PFSK-1 (cell line): ENCODE results near the gene TLR10.

ENCODE experiments used
- POLR2AphosphoS5 ChIP-seq: IDR thresholded peaks from 2 replicates; pipeline ENCODE4 v1.6.1; 2012; ENCODE audit warnings: low read depth, mild to moderate bottlenecking, control low read depth, low read length, moderate library complexity
- TAF1 ChIP-seq: IDR thresholded peaks from 2 replicates; pipeline ENCODE4 v1.6.1; 2012; ENCODE audit warnings: low read length, control low read depth, borderline replicate concordance; ENCODE audit not compliant: insufficient read depth

- no peak for TF ChIP-seq TAF1
- TF ChIP-seq POLR2AphosphoS5: no peak
Measured at GRCh38 chr4:38831653-38832052, 48.9 kb upstream of the TLR10 start.
